ENCODE data around the gene ANKRD55. TPM values are rescaled to one million over a fixed set of nuclear protein-coding genes. Genes with fewer than 3 reads are reported as not detected.
A peak's percentile ranks its signal among the peaks of the same experiment; 100 is the strongest.

The ANKRD55 gene
- polyA plus RNA-seq, 1 of the 3 experiments (the other 2 are of a cell fraction): not detected

GRCh38 chr5:56259002-56259511, 25.9 kb upstream of the ANKRD55 start:
- CTCF ChIA-PET: interaction anchor here (1.3 kb wide), 1 partner anchor 10 kb away, joined by 4 read pairs; no protein-coding TSS in a partner anchor
- Histone ChIP-seq H3K27me3 (ENCODE audit: insufficient read depth) (no peaks in the 10 kb centered on the region), H3K27ac (ENCODE audit: low read depth in 2 of 2, low read length in 1 of 2) (peak overlapping the region; percentile 67 to 76; a peak in 3 of 4 replicates), H3F3A (replicated peaks; ENCODE audit: insufficient read depth) (peaks cover 4% of the 10 kb centered on the region), H2AFZ (ENCODE audit: low read depth) (peak overlapping the region; percentile 12; the same call in 1 of the 2 replicates), H3K9me3 (no peaks in the 10 kb centered on the region), H3K79me2 (ENCODE audit: insufficient read depth) (no peaks in the 10 kb centered on the region), H3K36me3 (replicated peaks in 1 of 2; ENCODE audit: control insufficient read depth in 1 of 2, insufficient read depth in 2 of 2, low read length in 1 of 2) (no peaks in the 10 kb centered on the region), H3K4me2 (peak overlapping the region; percentile 45), H4K20me1 (ENCODE audit: insufficient read depth) (no peaks in the 10 kb centered on the region), H3K9me2 (no peaks in the 10 kb centered on the region), H3K9ac (peak overlapping the region; percentile 30; the same call in 1 of the 2 replicates), H3K4me1 (ENCODE audit: control insufficient read depth in 1 of 2, insufficient read depth in 2 of 2, low read depth in 1 of 2, low read length in 1 of 2) (peaks cover 0 to 9% of the 10 kb centered on the region in 2 experiments; a peak in 1 of 4 replicates), H3K4me3 (ENCODE audit: low read depth in 2 of 2, low read length in 1 of 2) (no peak overlapping the region)
- no peak for DNase-seq
- POLR2A ChIA-PET: no interaction called here
- WGBS (ENCODE audit: low lambda C conversion rate): 6% methylated on average over 2 of the region's 2 CpGs
- TF ChIP-seq RCOR1 (IDR thresholded peaks at IDR 0.05; ENCODE audit: low read length) (no peak), EZH2phosphoT487 (IDR thresholded peaks at IDR 0.05; ENCODE audit: borderline replicate concordance, low read depth) (no peak), RFX5 (IDR thresholded peaks at IDR 0.05; ENCODE audit: low read length) (no peak), RXRA (IDR thresholded peaks at IDR 0.05; ENCODE audit: borderline replicate concordance, low read depth) (no peak), RAD21 (IDR thresholded peaks at IDR 0.05; ENCODE audit: low read length) (no peak), USF2 (IDR thresholded peaks at IDR 0.05; ENCODE audit: borderline replicate concordance, low read depth, low read length) (no peak), YY1 (IDR thresholded peaks at IDR 0.05; ENCODE audit: low read depth) (no peak), FOSL2 (IDR thresholded peaks at IDR 0.05; ENCODE audit: borderline replicate concordance, low read depth) (peak; percentile 86), MXI1 (IDR thresholded peaks at IDR 0.05; ENCODE audit: low read depth, low read length) (no peak), TAF1 (IDR thresholded peaks at IDR 0.05; ENCODE audit: borderline replicate concordance, low read depth, low read length) (no peak), TEAD4 (IDR thresholded peaks at IDR 0.05; ENCODE audit: borderline replicate concordance, insufficient read depth) (peak; percentile 81), JUND (IDR thresholded peaks at IDR 0.05) (peak; percentile 82), FOXJ3 (CRISPR knock-in tag; IDR thresholded peaks at IDR 0.05) (no peak), EP300 (IDR thresholded peaks at IDR 0.05; ENCODE audit: borderline replicate concordance in 1 of 2, low read depth in 1 of 2, low read length in 1 of 2) (peak in 1 of 2 experiments; percentile 68; a peak in 1 of 4 replicates), ELF1 (IDR thresholded peaks at IDR 0.05) (no peak), IRF3 (IDR thresholded peaks at IDR 0.05; ENCODE audit: low read depth, low read length) (no peak)
- TF ChIP-seq, protein P1, sequence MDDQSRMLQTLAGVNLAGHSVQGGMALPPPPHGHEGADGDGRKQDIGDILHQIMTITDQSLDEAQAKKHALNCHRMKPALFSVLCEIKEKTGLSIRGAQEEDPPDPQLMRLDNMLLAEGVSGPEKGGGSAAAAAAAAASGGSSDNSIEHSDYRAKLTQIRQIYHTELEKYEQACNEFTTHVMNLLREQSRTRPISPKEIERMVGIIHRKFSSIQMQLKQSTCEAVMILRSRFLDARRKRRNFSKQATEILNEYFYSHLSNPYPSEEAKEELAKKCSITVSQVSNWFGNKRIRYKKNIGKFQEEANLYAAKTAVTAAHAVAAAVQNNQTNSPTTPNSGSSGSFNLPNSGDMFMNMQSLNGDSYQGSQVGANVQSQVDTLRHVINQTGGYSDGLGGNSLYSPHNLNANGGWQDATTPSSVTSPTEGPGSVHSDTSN (IDR thresholded peaks at IDR 0.05): peak; percentile 81
- TF ChIP-seq, protein P2, sequence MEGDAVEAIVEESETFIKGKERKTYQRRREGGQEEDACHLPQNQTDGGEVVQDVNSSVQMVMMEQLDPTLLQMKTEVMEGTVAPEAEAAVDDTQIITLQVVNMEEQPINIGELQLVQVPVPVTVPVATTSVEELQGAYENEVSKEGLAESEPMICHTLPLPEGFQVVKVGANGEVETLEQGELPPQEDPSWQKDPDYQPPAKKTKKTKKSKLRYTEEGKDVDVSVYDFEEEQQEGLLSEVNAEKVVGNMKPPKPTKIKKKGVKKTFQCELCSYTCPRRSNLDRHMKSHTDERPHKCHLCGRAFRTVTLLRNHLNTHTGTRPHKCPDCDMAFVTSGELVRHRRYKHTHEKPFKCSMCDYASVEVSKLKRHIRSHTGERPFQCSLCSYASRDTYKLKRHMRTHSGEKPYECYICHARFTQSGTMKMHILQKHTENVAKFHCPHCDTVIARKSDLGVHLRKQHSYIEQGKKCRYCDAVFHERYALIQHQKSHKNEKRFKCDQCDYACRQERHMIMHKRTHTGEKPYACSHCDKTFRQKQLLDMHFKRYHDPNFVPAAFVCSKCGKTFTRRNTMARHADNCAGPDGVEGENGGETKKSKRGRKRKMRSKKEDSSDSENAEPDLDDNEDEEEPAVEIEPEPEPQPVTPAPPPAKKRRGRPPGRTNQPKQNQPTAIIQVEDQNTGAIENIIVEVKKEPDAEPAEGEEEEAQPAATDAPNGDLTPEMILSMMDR (IDR thresholded peaks at IDR 0.05): no peak
- TF ChIP-seq, protein P3, sequence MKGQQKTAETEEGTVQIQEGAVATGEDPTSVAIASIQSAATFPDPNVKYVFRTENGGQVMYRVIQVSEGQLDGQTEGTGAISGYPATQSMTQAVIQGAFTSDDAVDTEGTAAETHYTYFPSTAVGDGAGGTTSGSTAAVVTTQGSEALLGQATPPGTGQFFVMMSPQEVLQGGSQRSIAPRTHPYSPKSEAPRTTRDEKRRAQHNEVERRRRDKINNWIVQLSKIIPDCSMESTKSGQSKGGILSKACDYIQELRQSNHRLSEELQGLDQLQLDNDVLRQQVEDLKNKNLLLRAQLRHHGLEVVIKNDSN (IDR thresholded peaks at IDR 0.05; ENCODE audit: borderline replicate concordance, low read depth): no peak
- TF ChIP-seq, protein P4, sequence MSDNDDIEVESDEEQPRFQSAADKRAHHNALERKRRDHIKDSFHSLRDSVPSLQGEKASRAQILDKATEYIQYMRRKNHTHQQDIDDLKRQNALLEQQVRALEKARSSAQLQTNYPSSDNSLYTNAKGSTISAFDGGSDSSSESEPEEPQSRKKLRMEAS (IDR thresholded peaks at IDR 0.05; ENCODE audit: low read depth): no peak
- TF ChIP-seq, protein P5, sequence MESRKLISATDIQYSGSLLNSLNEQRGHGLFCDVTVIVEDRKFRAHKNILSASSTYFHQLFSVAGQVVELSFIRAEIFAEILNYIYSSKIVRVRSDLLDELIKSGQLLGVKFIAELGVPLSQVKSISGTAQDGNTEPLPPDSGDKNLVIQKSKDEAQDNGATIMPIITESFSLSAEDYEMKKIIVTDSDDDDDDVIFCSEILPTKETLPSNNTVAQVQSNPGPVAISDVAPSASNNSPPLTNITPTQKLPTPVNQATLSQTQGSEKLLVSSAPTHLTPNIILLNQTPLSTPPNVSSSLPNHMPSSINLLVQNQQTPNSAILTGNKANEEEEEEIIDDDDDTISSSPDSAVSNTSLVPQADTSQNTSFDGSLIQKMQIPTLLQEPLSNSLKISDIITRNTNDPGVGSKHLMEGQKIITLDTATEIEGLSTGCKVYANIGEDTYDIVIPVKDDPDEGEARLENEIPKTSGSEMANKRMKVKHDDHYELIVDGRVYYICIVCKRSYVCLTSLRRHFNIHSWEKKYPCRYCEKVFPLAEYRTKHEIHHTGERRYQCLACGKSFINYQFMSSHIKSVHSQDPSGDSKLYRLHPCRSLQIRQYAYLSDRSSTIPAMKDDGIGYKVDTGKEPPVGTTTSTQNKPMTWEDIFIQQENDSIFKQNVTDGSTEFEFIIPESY (IDR thresholded peaks at IDR 0.05; ENCODE audit: borderline replicate concordance, low read depth): no peak
